Umbilical cord (tissue), 2 donors: ENCODE measurements around the gene ATP8A2. TPM values are rescaled to one million over a fixed set of nuclear protein-coding genes. Genes with fewer than 3 reads are reported as not detected.

Experiments
- DNase-seq: peaks from one replicate; pipeline ENCODE4 v3.0.0-alpha.2; 2015; ENCODE audit warnings: low spot score
- total RNA-seq: library from RNA; depleted of rRNA; stranded (reverse); fragments of >200 nt; gene quantifications from one replicate; pipeline ENCODE4 v1.2.3, GENCODE V29; 2014; ENCODE audit warnings: low replicate concordance; ENCODE audit not compliant: insufficient read depth

ATP8A2 gene
- total RNA-seq, 1 donor from 2014 or later: 1.7 TPM

DNA sequence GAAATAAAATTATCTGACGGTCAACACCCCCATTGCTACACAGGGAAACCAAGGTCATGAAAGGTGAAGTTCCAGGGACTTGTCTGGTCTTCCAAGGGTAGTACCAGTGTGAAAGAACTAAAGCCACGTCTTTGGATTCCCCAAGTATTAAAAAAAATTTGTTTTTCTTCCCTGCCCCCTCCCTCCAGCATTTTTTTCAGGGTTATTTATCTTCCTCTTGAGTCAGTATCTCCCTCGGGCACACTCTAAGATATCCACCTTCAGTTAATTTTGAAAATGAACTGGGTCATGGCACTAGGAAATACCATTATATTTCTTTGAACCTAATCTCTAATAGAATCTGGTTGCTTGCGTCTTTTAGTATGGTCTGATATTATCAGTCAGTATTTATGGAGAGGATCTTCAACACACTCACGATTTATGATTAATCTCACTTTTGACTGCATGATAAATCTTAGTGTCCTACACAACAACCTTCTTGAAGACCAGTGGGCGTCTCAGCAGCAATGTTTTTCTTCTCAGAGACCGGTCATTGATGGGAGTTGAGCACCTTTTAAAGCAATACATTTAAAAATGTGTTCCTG lies 9.1 kb downstream of the ATP8A2 start:
- peak; percentile 2 for DNase-seq

DNA sequence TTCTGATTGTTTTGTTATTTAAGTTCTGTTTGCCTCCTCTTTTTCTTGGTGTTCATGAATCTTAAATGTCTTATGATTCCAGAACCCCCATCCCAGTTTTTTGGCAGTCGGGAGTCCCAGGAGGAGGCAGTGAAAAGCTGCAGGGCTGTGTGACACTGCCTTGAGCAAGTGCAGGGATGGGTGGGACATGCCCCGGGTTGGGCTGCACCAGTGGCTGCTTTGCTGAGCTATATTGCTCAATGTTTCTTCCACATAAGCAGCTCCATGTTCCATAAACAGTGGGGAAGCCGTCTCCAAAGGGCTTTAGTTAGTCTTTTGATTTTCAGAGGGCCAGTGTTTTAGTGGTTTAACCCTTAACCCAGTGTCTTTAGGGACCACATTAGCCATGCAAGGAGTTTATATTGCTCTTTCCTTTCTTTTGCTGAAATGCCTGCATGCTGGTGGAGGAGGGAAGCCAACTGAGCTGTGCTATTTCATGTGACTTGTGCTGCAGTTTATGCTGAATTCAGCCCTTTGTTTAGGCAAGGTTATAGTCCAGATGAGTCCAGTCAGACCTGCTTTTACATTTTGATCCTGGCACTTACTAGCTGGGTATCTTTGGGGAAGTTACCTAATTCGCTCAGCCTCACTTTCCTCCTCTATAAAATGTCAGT lies 13.1 kb downstream of the ATP8A2 start:
- DNase-seq: no peak

DNA sequence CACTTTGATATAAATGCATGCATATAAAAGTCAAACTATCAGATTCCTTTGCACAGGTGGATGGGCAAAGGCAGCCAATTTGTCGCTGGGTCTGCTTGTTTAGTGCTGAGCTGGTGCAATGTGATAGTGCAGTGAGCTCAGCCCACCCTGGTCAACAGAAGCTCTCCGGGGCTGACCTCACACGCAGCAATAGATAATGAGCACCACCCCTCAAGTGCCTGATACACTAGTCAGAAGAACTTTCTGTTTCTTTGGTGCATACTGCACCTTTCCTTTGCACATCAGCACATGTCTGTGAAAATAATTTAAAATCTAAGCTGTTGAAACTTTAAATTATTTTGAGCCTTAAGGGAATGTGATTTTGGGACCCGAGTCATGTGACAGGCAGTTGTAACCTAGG lies 20.2 kb downstream of the ATP8A2 start:
- no peak for DNase-seq

- no peak for DNase-seq
These were observed 22.8 kb downstream of the ATP8A2 start for GRCh38 chr13:25394402-25395060.

DNA sequence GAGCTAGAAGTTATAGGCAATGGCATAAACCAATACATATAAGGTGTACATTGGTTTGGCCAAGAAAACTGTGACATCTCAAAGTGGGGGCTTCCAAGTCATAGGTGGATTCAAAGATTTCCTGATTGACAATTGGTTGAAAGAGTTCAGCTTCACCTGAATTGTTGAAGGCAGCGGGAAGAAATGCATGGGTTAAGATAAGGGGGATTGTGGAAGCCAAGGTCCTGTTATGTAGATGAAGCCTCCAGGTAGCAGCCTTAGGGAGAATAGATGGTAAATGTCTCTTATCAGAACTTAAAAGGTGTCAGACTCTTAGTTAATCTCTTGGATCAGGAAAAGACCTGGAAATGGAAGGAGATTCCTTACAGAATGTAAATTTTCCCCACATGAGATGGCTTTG lies 26.0 kb downstream of the ATP8A2 start:
- DNase-seq: no peak

DNA sequence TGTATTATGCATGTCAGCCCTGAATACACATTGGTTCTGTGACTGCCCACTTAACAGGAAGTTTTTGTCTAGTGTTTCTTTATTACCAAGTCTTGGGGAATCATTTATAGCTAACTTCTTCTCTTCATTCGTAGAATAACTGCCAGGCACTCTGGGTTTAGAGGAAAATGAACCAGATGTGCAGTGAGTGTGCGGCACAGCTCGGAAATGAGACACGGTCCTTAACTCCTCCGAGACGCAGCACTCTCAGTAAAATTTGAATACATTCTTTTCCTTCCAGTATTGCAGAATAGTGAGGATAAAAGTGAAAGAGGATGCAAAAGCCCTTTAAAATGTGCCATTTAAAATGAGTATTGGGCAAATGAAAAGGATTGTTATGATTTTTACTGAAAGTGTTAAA lies 29.2 kb downstream of the ATP8A2 start:
- DNase-seq: no peak

GRCh38 chr13:25401958-25402357 lies 30.2 kb downstream of the ATP8A2 start:
- DNase-seq: no peak

- DNase-seq: no peak
These were observed 34.6 kb downstream of the ATP8A2 start for GRCh38 chr13:25406377-25406776.

GRCh38 chr13:25409938-25410337 lies 38.2 kb downstream of the ATP8A2 start:
- DNase-seq: no peak

DNA sequence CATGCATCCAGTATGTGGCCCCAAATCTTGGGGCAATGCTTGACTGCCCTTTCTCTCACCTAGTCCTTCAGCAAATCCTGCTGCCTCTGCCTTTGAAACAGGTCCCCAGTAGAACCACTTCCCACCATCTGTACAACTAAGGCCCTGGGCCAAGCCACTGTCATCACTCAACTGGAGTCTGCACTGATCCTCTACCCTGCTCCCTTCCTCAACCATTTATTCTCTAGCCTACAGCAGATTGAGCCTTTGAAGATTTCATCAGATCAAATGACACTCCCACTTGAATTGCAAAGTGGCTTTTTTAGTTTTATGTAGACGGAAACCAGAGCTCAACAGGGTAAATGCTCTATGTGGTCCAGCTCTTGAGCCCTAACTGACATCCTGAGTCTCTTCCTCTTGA lies 43.5 kb downstream of the ATP8A2 start:
- no peak for DNase-seq

DNA sequence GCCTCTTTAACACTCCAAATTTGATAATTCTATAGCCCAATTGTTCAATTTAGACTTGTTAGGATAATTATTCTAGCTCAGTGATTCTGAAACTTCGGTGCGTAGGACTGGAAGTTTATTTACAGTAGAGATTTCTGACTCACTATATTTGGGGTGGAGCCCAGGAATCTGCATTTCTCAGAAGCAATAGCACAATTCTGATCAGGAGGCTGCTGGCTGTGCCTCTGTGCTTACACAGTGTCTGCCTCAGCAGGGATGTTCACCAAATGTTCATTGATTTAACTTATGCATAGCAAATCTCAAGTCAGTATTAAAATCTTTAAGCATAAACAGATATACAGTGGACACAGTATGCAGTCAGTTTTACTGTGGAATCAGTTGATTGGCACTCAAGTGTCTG lies 45.8 kb downstream of the ATP8A2 start:
- no peak for DNase-seq

DNA sequence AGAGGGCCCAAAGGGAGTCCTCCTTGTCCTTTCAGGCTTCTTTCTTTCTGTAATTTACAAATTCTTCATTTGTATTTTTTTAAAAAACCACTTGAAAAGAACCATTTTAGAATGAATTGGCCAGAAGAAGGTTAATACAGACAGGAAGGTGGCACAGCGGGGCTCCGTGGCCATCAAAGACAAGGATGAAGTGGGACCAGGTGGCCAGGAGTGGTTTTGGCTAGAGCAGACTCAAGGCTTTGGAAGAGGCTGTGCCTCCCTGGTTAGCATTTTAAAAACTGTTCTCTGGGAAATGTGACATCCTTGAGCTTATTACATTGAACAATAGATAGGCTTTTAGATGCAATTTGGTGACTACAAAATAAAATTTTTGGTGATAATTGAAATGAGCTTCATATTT lies 48.4 kb downstream of the ATP8A2 start:
- DNase-seq: no peak

DNA sequence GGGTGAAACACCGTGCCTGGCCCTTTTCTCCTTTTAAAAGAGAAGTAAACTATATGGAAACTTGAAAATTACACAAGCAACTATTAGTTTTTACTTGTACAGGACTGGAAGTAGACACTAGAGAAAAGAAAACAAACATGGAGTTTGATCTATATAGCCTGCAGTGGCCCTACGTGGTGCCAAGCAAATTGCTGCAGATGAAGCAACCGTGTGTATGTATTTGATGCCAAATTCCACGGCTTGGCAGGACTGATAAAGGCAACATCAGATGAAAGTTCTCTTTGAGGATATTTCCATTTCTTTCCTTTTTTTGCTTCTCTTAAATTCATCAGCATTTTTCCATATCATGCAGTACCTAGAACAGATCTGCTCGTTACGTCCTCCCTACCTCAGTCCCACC lies 49.8 kb downstream of the ATP8A2 start:
- no peak for DNase-seq

- no peak for DNase-seq
These were observed 50.4 kb downstream of the ATP8A2 start for GRCh38 chr13:25422153-25422552.

GRCh38 chr13:25423831-25424230 lies 52.1 kb downstream of the ATP8A2 start:
- DNase-seq: no peak

GRCh38 chr13:25429466-25429865 lies 57.7 kb downstream of the ATP8A2 start:
- DNase-seq: no peak

GRCh38 chr13:25432691-25433090 lies 60.9 kb downstream of the ATP8A2 start:
- DNase-seq: no peak

- DNase-seq: no peak
These were observed 68.3 kb downstream of the ATP8A2 start for GRCh38 chr13:25440061-25440460.

DNA sequence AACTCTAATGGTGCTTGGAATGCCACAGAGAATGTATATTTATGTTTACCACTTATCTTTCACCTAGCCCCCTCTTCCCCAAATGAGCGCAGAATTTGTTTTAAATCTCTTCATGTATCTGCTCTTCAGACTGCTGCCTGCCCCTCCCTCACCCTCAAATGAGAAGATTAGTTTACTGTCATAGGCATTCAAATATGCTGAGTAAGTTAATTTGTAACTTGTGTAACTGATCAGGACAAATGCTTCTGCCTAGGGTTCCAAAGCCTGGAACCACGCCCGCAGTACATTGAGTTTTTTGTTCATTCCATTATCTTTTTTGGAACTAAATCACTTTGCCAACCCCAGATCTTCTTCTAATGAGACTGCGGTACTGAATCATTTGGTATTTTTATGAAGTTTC lies 74.5 kb downstream of the ATP8A2 start:
- no peak for DNase-seq

DNA sequence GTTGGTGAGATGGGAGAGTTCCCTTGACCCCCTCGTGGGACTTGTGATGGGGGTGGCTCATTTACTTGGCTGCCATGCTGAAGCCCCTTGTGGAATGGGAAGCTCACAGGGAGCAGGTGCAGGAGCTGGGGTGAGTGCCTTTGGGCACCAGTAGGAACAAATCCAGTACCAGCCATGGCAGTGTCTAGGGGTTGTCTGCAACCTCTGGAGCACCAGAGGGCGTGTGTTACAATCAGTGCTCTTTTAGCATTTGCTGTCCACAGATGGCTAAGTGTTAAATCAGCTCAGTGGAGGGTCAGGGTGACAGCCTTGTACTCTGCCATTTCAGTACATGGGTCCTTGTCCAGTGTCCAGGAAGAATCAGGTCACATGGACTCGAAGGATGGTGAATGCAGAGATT lies 75.6 kb downstream of the ATP8A2 start:
- DNase-seq: no peak

GRCh38 chr13:25453850-25454365 lies 82.1 kb downstream of the ATP8A2 start:
- no peak for DNase-seq

GRCh38 chr13:25455146-25455545 lies 83.4 kb downstream of the ATP8A2 start:
- DNase-seq: no peak

DNA sequence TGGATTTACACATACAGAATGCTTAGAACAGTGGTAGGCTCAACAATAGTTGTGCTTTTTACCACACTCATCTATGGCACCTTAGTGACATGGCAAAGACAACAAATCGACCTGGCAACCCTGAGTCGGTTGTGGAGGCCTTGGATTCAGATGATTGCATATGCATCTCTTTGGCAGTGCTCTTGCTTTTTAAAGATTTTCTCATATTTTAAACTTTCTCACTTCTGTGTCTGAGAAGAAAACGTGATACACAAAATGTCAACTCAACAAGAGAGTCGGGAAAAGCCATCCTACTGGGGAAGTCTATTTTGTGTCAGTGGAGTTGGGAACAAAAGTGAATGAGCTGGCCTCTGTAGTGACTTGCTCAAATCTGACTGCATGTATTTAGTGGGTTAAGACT lies 85.8 kb downstream of the ATP8A2 start:
- DNase-seq: no peak
